ENCODE measurements around the gene ALDH1A3.

The ALDH1A3 gene

DNA sequence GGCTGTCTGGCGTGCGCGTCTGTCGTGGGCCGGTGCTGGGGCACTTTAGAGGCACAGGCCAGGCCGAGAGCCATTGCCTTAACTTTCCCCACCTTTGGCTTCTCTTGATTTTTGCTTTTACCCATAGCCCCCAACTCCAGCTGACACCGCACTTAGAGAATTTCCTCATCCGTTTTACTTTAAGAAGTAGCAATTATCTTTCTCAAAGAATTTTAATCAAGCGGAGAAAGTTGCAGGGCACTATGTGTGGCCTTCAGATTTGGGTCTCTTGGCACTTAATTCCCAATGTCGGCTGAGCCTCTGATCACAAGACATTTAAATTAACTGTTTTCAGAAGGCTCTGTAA, 1.2 kb downstream of the ALDH1A3 start:
- in situ Hi-C loops (cut with HindIII; ENCODE audit: low sequenced_read_pairs): no loop called here

DNA sequence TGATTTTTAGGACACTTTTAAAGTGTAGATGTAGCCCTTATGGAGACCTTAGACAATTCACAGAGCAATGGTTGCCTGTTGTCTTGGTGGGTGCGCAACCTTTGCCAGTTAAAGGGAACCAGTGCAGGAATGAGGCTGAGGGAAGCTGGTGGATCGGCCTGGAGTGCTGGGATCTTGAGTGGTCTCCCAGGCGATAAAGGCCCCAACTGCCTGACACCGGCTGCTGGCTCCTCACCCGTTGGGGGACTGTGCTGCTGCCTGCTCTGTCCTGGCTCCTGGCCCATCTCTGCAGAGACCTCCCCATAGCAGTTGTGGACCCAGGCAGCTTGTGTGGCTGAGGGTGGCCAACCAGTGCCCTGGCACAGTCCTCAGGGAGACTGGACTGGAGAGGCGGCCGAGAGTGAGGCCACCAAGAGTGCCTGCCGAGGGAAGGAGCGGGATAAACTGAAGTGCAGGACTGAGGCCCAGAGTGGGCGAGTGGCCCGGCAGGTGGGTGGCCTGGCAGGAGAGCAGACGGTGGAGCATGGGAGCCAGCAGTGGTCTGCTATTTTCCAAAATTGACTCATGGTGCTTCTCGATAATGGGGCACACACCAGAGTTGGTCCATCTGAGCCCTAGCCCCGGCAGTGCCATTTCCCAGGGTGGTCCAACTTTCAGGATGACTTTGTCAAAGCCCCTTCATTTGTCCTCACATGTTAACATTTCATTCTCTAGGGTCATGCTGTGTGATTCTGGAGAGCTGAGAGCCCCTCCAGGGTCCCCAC, 2.1 kb downstream of the ALDH1A3 start:
- in situ Hi-C loops (cut with HindIII; ENCODE audit: low sequenced_read_pairs): no loop called here

DNA sequence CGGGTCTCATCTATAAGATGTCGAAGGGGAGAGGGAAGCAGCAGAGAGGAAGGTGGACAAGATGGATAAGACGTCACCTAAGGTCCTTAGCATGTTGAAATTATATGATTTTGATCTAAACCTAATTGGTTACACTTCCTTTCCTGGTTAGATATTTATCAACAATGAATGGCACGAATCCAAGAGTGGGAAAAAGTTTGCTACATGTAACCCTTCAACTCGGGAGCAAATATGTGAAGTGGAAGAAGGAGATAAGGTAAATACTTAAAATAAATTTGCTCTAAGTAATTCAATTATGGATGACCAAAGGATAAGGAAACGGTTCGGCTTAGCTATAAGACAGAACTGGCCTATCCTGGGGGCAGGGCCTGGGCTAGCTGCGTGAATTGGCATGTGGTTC, 5.5 kb downstream of the ALDH1A3 start:
- in situ Hi-C loops (cut with HindIII; ENCODE audit: low sequenced_read_pairs): no loop called here

DNA sequence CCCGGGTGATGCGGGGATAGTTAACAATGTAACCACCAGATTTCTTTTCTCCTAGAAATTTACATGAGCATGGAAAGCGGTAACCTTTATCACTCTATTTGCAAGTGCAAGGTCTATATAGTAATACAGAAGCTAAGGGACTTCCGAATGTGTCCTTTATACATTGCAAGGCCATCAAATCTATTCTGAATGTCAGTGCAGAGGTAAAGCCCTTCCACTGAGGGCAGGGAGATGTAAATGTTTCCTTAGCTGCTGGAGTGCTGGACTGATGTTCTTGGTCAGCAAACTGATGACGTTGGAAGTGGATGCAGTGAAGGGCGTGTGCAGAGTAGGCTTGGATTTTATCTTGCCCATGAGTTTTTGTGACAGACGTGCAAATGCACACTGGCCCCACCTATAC, 6.2 kb downstream of the ALDH1A3 start:
- in situ Hi-C loops (cut with HindIII; ENCODE audit: low sequenced_read_pairs): no loop called here

DNA sequence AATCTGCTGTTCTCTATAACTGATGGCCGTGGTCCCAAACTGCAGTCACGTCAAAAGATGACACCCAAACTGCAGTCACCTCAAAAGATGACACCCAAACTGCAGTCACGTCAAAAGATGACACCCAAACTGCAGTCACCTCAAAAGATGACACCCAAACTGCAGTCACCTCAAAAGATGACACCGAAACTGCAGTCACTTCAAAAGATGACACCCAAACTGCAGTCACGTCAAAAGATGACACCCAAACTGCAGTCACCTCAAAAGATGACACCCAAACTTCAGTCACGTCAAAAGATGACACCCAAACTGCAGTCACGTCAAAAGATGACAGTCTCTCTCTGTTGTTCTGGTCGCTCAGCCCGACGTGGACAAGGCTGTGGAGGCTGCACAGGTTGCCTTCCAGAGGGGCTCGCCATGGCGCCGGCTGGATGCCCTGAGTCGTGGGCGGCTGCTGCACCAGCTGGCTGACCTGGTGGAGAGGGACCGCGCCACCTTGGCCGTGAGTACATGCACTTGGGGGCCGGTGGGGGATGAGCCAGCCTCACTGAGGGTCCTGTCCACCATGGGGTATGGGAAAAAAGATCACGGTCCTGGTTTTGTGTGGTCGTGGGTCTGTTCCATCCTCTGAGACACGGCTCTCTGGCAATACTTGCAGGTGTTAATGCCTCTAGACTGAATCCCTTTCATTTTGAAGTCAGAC, 7.7 kb downstream of the ALDH1A3 start:
- in situ Hi-C loops (cut with HindIII; ENCODE audit: low sequenced_read_pairs): no loop called here

DNA sequence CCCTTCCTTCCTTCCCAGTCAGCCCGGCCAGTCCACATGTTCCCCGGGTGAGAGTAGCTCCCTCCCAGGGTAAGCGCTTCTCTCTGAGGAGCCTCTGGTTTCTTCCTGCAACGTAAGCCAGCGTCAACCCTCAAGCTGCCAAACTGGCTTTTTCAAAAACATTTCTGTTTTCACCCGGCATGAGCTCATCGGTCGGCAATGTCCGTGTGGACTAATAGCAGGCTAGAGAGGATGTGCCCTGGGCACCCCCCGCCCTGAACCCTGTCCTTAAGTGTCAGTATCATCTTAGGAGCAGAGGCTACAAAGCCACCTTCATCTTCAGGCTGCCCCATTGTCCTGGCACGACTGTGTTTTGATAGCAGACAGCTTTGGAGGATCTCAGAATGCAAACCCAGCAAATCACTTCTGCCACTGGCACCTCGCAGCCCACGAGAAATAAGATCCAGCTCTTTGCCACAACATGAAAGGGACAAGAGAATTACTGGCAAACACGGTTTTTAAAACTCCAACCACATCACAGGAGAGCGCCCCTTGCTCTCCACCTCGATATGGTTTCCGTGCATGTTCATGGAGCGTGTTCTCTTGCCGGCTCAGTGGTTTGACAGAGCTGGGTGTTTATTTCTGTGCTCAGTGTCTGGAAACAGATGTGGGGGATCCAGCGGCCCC, 9.9 kb downstream of the ALDH1A3 start:
- in situ Hi-C loops (cut with HindIII; ENCODE audit: low sequenced_read_pairs): no loop called here

DNA sequence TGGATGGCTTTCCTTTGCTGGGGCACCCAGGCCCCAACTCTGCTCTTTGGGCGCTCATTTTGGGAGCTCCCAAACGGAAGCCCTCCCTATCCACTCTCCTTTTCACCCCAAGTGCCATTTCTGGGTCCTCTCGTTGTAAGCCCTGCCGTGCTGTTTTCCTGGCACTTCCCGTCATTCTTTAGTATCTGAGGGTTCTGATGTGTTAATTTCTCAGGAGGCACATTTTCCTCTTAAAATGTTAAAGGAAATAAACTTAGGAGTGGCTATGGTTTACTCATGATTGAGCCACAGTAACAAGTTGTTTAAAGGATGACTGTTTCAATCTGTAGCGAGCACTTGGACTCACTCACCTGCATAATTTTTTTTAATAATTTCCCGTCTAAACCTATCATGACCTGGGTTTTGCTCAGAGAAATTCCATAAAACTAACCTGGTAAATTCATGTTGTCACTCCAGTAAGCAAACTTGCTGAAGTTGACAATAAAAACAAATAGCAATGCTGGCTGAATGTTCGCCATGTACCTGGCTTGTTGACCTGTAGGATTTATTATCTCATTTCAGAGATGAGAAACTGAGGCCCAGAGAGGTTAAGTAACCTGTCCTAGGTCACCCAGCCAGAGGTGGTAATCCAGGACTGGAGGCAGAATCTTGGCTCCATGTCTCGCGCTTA, 10.6 kb downstream of the ALDH1A3 start:
- in situ Hi-C loops (cut with HindIII; ENCODE audit: low sequenced_read_pairs): no loop called here

DNA sequence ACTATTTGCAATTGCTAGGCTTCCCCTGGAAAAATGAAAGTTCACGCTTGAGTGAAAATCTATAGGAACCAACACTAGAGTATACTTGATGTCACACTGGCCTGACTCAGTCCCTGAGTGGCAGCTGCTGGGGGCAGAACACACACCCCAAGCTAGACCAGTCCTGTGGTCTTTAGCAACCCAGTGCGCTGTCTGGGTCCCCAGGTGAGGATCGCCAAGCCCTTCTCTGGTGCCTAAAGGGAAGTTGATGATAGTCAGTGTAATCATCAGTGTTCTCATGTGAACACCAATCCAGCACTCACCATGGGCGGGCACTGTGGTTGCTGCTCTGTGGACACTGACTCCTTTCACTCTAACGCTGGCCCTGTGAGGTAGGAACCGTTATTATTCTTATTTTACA, 11.2 kb downstream of the ALDH1A3 start:
- in situ Hi-C loops (cut with HindIII; ENCODE audit: low sequenced_read_pairs): no loop called here

DNA sequence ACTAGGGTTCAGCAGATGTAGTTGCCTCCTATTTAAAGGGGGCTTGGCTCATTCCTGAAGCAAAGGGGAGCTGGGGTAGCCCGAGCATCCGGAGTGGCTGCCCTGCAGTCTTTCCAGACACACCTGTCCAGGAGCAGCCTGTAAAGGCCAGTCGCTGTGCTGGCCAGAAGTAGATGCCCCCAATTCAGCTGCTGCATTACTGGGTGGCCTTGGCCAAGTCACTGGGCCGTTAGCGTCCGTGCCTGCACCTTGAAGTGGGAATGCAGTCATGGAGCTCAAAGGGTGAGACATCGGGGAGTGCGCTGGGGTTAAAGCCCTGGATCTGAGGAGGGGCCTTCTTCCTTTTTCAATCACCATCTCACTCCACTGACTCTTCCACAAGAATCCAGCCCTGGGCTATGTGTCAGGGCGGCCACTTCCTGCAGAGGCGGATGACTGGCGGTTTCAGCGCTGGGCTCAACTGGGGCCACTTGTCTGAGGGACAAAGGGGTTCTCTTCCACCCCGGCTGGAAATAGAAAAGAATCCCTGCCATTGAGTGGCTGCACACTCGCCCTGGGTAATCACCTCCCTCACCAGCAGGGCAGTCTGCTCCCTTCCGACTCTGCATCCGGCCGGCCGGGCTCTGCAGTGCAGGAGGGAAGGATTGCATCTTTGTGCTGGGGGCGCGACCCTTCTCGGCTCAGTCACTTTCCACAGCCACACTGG, 11.8 kb downstream of the ALDH1A3 start:
- in situ Hi-C loops (cut with HindIII; ENCODE audit: low sequenced_read_pairs): no loop called here

DNA sequence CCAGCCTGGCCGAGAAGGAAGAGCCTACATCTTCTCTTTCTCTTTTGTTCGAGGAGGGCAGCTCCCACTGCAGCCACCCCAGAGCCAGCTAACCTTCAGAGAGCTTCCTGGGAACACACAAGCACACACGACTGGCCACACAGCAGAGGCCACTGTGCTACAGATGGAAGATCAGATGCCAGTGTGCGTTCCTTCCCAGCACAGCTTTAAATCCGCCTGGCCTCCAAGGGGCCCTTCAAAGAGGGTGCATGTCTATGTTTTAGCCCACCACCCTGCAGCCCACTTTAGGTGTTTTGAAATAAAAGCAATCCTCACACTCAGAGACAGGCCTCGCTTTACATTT, 12.4 kb downstream of the ALDH1A3 start:
- in situ Hi-C loops (cut with HindIII; ENCODE audit: low sequenced_read_pairs): no loop called here

DNA sequence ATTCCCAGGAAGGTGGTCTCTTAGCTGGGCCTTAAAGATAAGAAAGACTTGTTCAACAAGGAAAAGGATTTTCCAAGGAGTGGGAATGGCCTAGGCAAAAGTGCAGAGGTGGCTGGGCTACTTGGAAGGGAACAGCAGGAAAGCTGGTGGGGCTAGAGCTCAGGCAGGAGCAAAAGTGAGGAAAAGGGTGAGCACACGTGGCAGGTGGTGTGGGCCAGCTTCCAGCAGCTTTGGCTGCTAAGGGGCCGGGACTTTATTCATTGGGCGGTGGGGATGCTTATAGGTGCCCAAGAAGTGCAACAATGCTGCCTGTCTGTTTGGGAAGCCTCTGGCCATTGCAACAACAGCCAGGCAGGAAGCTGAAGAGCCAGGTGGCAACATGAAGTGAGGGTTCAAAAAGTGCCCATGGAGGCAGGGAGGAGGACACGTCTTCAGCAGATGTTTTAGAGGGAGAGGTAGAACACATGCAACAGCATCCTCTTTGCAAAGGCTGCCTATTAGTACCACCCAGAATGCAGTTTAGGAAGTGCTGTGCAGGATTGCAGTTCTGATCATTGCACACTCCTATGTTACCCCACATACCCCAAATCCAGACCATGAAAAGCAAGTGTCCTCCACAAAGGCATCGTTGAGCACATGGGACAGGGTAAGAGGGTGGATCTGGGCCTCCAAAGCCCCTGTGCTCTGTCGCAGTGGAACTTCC, 13.8 kb downstream of the ALDH1A3 start:
- in situ Hi-C loops (cut with HindIII; ENCODE audit: low sequenced_read_pairs): no loop called here

DNA sequence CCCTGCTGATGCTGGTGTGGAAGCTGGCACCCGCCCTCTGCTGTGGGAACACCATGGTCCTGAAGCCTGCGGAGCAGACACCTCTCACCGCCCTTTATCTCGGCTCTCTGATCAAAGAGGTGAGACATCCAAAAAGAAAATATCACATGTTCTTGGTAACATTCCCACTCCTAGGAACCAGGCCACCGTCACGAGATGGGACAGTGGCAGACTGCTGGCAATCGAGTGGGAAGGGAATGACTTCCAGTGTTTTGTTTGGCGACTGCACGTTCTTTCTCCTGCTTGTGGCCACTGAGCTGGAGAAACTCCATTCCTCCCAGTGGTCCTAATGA, 14.3 kb downstream of the ALDH1A3 start:
- in situ Hi-C loops (cut with HindIII; ENCODE audit: low sequenced_read_pairs): no loop called here

DNA sequence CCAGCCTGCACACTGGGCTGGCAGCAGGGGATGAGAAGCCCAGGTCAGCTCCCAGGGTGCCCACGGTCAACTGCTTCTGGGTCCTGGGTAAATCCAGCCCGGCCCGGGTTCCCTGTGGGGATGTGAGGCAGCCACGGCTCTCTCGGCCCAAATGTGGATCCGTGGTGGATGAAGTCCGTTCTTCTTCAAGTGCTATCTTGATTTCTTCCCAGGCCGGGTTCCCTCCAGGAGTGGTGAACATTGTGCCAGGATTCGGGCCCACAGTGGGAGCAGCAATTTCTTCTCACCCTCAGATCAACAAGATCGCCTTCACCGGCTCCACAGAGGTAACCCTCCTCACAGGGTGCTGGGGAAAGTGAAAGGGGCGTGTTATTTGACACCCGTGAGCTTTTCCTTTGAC, 16.1 kb downstream of the ALDH1A3 start:
- in situ Hi-C loops (cut with HindIII; ENCODE audit: low sequenced_read_pairs): no loop called here

DNA sequence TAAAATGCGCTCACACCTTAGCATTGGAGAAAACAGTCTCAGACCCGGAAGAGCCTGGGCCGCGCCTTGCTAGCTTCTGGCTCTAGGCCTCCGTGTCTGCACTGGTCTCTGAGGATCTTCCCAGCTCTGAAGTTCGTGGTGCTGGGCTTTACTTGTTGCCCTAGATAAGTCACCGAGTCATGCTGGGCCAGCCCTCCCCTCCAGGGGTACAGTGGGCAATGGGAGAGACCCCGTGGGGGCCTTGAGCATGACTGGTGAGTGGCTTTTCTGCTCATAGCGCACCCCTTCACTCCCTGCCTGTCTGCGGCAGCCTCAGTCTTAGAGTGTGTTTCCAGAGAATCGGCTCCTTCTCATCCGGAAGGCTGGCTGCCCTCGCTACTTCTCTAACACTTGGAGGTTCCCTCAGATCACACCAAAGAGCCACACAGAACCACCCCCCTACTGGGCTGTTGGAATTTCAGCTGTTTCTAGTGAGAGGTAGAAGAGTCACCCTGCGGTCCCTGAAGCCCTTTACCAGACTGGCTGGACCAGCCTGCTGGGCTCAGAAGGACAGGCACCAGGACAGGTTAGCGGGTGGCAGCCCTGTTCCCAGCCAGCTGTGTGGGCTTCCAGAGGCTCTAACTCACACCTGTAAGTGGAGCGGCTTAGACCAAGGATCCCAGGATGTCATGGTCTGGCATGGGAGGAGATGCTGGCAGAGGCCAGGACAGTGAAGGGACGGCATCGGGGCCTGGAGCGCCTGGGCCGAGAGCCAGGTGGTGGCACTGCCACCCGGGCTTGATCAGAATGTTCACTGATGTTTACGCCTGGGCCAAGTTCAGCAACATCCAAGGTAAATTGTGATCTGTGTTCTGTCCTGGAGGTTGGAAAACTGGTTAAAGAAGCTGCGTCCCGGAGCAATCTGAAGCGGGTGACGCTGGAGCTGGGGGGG, 17.9 kb downstream of the ALDH1A3 start:
- in situ Hi-C loops (cut with HindIII; ENCODE audit: low sequenced_read_pairs): no loop called here

DNA sequence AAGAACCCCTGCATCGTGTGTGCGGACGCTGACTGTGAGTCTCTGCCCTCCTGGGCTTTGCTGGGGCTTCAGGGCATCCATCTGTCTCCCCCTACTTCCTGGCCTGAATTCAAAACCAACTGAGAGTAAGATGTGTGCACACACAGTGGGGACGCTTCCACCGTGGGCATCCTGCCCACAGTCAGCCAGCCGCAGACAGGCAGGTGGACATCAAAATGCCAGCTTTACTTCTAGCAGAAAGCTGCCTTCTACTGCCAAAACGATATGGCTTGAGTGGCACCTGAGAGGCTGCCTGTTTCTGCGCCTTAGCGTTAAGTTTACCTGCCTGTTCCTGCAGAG, 18.5 kb downstream of the ALDH1A3 start:
- in situ Hi-C loops (cut with HindIII; ENCODE audit: low sequenced_read_pairs): no loop called here

DNA sequence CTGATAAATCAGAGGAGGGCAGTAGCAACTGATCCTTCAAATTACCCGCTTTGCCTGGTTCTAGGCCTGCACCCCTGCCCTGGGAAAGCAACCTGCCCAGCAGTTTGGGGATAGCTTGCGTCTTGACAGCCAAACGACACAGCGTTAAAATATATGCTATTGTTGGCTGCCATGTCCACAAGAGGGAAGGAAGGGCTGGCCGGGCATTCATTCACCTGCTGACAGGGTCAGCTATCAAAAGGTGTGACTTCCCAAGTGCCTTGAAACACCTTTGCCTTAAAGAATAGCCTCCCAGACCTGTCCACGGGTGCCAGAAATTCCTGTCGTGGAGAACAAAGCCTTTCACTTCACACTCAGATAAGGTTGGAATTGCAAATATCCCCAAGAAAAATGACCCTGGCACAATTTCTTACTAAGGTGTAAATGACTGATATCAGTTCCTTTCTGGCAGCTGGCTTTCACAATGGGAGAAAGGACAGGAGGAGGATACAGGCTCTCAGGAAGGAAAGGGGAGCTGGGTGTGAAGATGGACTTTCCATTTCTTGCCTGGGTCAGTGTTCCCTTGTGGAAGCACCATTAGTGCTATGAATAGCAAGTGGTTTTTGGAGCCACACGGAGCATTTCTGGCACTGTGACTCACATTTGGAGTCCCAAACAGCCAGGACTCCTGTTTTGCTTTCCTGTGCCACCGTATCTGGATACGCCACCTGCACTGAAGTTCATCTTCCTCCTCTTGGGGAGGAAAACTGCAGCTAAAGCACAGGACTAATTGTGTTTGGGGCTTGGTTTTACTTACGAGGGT, 19.2 kb downstream of the ALDH1A3 start:
- in situ Hi-C loops (cut with HindIII; ENCODE audit: low sequenced_read_pairs): no loop called here

DNA sequence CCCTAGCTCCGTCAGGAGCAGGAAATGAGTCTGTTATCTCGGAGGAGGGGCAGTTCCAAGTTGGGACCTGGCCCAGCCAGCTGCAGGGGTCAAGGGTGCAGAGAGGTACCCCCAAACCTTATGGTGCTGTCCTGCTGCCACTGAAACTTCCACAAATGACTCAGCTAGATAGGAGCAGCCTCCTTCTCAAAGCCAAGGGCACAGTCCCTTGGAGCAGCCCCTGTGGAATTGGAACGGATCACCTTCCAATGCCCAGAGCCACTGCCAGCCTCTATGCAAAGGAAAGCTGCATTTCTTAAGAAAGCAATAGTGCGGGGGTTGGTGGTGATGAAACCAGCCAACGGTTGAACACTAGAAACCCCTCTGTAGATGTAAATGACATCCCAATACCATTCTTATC, 20.0 kb downstream of the ALDH1A3 start:
- in situ Hi-C loops (cut with HindIII; ENCODE audit: low sequenced_read_pairs): no loop called here

DNA sequence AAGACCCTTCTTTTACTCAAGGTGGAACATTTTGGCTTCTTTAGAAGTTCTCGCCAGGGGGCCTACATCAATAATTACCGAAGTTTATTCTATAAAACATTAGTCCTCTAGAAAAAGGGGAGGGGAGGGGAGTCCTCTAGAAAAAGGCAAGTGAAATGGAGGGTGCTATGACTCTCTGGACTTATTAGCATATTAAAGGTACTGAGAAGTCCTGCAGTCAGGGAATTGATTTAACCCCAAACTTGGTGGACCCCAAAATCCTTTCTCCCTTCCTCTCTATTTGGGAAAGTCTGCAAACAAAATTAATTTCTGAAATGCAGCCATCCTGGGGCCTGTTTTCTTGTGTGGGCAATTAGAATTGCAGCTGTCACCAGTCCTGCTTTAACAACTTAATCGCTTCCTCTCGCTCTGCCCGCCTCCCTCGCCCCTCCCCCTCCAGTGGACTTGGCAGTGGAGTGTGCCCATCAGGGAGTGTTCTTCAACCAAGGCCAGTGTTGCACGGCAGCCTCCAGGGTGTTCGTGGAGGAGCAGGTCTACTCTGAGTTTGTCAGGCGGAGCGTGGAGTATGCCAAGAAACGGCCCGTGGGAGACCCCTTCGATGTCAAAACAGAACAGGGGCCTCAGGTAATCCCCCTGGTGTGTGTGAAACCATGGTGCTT, 20.6 kb downstream of the ALDH1A3 start:
- in situ Hi-C loops (cut with HindIII; ENCODE audit: low sequenced_read_pairs): loop anchor here (10.0 kb wide), 1 partner anchor 265 kb away; no protein-coding TSS in a partner anchor

Data from DLD1 (cell line).